Tibial nerve (tissue), 4 donors: ENCODE data around the gene KDM8. TPM values are rescaled to one million over a fixed set of nuclear protein-coding genes. Genes with fewer than 3 reads are reported as not detected.

Source experiments
- DNase-seq, 2 donors: peaks; one replicate each; pipeline ENCODE4 v3.0.0-alpha.2; 2019; ENCODE audit warnings: low spot score in 2 of 2
- H3K27ac ChIP-seq, 4 donors: fragments of 200-600 bp; sonication (generic) in 3 of 4; one replicate each; pipeline ENCODE4 v1.5.1; 2017 to 2019; ENCODE audit warnings: mild to moderate bottlenecking in 1 of 4
- H3K27me3 ChIP-seq, 2 donors: fragments of 200-600 bp; sonication (generic) in 1 of 2; one replicate each; pipeline versions ENCODE4 v1.5.1 to v1.6.0; 2017 to 2019
- H3K36me3 ChIP-seq, 3 donors: fragments of 200-600 bp; sonication (generic); one replicate each; pipeline ENCODE4 v1.5.1; 2018 to 2019
- H3K4me1 ChIP-seq, 4 donors: fragments of 200-600 bp; sonication (generic) in 3 of 4; one replicate each; pipeline ENCODE4 v1.5.1; 2017 to 2019
- H3K4me3 ChIP-seq, 4 donors: fragments of 200-600 bp; sonication (generic) in 3 of 4; one replicate each; pipeline ENCODE4 v1.5.1; 2017 to 2019; ENCODE audit warnings: mild to moderate bottlenecking in 1 of 4, moderate library complexity in 1 of 4
- H3K9me3 ChIP-seq, 4 donors: fragments of 200-600 bp; sonication (generic) in 3 of 4; one replicate each; pipeline ENCODE4 v1.5.1; 2017 to 2019
- EP300 ChIP-seq, 2 donors: sonication (generic); formaldehyde crosslinking; IDR thresholded peaks; one replicate each; pipeline ENCODE4 v1.6.1; 2017; ENCODE audit warnings: antibody characterized with exemption in 2 of 2, mild to moderate bottlenecking in 1 of 2
- POLR2A ChIP-seq, 2 donors: fragments of 450-650 bp; IDR thresholded peaks; one replicate each; pipeline ENCODE4 v1.6.1; 2017; ENCODE audit warnings: antibody characterized with exemption in 2 of 2, mild to moderate bottlenecking in 2 of 2, moderate library complexity in 2 of 2
- WGBS, 2 donors: methylation state at CpG; one replicate each; pipeline ENCODE4 v1.1.5; 2018; 5-methylcytosine and 5-hydroxymethylcytosine counted together
- total RNA-seq, 4 donors: library from RNA; depleted of rRNA; stranded (reverse); fragments of >200 nt; gene quantifications; one replicate each; pipeline ENCODE4 v1.1.0, GENCODE V29; 2016
- TF ChIP-seq, protein P1 (sequence below), 5 experiments: fragments of 200-600 bp in 3 of 5; fragments of 450-650 bp in 2 of 5; sonication (generic) in 3 of 5; IDR thresholded peaks; one replicate each; pipeline ENCODE4 v1.5.1; 2016 to 2019; ENCODE audit warnings: antibody characterized with exemption in 5 of 5, mild to moderate bottlenecking in 3 of 5, moderate library complexity in 2 of 5

The KDM8 gene
- total RNA-seq, 4 donors from 2014 or later, result 2.3 to 7.6 (median 4.8) TPM

DNA sequence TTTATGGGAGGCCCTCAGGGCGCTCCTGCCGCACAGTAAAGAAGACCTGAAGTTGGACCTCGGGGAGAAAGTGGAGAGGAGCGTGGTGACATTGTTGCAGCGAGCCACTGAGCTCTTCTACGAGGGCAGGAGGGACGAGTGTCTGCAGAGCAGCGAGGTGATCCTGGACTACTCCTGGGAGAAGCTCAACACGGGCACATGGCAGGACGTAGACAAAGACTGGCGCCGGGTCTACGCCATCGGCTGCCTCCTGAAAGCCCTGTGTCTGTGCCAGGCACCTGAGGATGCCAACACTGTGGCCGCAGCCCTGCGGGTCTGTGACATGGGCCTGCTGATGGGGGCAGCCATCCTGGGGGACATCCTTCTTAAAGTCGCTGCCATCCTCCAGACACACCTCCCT, 6.8 kb downstream of the KDM8 start:
- WGBS, 2 donors, result 88 to 92% methylated on average over 16 to 17 of the region's 17 CpGs
- no peaks in the 10 kb centered on the region for H3K27me3 ChIP-seq
- H3K27ac ChIP-seq, result no peak overlapping the region
- no peaks in the 10 kb centered on the region for H3K4me1 ChIP-seq
- TF ChIP-seq EP300 (IDR thresholded peaks at IDR 0.05) (no peak), POLR2A (IDR thresholded peaks at IDR 0.05) (no peak)
- TF ChIP-seq, protein P1, sequence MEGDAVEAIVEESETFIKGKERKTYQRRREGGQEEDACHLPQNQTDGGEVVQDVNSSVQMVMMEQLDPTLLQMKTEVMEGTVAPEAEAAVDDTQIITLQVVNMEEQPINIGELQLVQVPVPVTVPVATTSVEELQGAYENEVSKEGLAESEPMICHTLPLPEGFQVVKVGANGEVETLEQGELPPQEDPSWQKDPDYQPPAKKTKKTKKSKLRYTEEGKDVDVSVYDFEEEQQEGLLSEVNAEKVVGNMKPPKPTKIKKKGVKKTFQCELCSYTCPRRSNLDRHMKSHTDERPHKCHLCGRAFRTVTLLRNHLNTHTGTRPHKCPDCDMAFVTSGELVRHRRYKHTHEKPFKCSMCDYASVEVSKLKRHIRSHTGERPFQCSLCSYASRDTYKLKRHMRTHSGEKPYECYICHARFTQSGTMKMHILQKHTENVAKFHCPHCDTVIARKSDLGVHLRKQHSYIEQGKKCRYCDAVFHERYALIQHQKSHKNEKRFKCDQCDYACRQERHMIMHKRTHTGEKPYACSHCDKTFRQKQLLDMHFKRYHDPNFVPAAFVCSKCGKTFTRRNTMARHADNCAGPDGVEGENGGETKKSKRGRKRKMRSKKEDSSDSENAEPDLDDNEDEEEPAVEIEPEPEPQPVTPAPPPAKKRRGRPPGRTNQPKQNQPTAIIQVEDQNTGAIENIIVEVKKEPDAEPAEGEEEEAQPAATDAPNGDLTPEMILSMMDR (IDR thresholded peaks at IDR 0.05), result no peak
- peaks cover 0 to 51% (median 0%) of the 10 kb centered on the region in 3 donors for H3K36me3 ChIP-seq
- no peaks in the 10 kb centered on the region for H3K9me3 ChIP-seq
- no peak overlapping the region for H3K4me3 ChIP-seq
- DNase-seq, result no peak

DNA sequence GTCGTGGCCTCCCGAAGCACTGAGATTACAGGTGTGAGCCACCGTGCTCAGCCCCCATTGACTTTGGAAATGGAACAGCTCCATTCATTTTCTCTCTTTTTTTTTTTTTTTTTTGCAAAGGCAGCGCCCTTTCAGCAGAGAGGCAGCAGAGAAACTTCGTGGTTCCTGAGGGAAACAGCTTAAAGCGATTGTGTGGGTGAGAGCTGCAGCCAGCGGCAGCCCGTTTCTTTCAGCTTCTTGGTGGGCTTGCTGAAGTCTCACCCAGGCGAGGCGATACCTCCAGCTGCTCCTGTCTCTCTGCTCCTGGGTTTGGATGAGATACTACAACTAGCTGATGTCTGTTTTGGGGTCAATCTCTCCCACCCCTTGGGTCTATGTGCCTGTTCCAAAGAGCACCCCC, 7.7 kb downstream of the KDM8 start:
- Histone ChIP-seq H3K27ac (no peak overlapping the region), H3K36me3 (peaks cover 0 to 60% (median 0%) of the 10 kb centered on the region in 3 donors), H3K4me1 (no peaks in the 10 kb centered on the region), H3K27me3 (no peaks in the 10 kb centered on the region), H3K9me3 (no peaks in the 10 kb centered on the region), H3K4me3 (no peak overlapping the region)
- 79 to 89% methylated on average over 10 of the region's 10 CpGs for WGBS, 2 donors
- TF ChIP-seq POLR2A (IDR thresholded peaks at IDR 0.05), result no peak
- TF ChIP-seq, protein P1 (IDR thresholded peaks at IDR 0.05), result no peak
- no peak for DNase-seq

DNA sequence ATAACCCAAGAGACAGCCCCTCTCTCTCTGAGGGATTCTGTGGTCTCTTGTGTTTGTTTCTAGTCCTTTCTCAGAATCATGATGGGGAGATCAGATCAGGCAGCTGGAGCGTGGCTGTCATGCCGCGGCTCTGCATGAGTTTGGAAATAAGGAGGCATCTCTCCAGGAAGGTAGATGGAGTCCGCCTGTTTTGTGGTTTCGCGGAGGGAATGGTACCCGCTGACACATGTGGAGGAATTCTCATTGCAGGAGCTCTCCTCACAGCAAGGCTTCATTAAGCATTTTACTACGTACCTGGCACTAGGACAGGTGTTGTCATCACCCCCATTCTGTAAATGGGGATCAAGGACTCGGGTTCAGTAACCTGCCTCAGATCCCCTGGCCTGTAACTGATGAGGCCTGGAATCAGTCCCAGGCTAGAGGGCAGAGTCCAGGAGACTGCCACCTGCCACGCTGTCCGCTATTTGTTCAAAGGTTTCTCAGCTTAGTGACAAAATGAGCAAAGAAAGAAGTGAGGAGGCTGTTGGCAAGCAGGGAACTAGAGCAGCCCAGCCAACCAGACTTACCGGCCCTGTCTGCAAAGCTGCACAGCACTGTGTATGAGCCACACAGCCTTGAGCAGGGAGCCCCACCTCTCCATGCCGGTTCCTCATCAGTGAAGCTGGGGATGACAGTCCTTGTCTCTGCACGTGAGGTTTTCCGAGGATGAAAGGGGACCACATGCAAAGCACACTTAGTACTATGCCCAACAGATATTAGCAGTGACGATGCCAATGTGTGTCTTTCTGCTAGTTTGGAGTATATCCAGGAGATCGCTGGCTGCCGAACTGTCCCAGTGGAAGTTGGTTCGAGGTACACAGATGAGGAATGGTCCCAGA, 11.0 kb downstream of the KDM8 start:
- Histone ChIP-seq H3K9me3 (no peaks in the 10 kb centered on the region), H3K27me3 (no peaks in the 10 kb centered on the region), H3K27ac (no peak overlapping the region), H3K36me3 (peaks cover 0 to 83% (median 0%) of the 10 kb centered on the region in 3 donors), H3K4me3 (no peak overlapping the region), H3K4me1 (no peaks in the 10 kb centered on the region)
- no peak for DNase-seq
- TF ChIP-seq EP300 (IDR thresholded peaks at IDR 0.05) (no peak), POLR2A (IDR thresholded peaks at IDR 0.05) (no peak)
- TF ChIP-seq, protein P1 (IDR thresholded peaks at IDR 0.05), result no peak
- 89 to 93% methylated on average over 19 of the region's 19 CpGs for WGBS, 2 donors

DNA sequence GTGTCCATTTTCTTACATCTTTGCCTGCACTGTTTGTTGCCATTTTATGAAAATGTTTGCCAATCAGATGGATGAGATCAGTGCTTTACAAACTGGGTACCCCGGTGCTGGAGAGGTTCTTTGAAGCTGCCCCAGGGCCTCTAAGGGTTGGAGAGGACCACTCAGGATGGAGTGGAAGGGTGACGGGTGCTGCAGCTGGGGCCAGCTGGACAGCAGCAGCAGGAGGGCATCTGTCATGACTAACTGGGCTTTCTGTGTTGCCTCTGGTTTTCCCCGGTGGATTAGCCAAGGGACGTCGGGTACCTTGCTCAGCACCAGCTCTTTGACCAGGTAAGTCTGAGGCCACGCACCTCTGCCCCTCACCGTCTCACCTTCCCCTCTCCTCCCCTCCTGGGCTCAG, 12.3 kb downstream of the KDM8 start:
- TF ChIP-seq, protein P1 (IDR thresholded peaks at IDR 0.05), result no peak
- no peak for TF ChIP-seq EP300 (IDR thresholded peaks at IDR 0.05)
- TF ChIP-seq POLR2A (IDR thresholded peaks at IDR 0.05), result no peak
- Histone ChIP-seq H3K4me3 (no peak overlapping the region), H3K36me3 (peaks cover 0 to 82% (median 0%) of the 10 kb centered on the region in 3 donors), H3K9me3 (no peaks in the 10 kb centered on the region), H3K27me3 (no peaks in the 10 kb centered on the region), H3K27ac (no peak overlapping the region), H3K4me1 (no peaks in the 10 kb centered on the region)
- 94 to 96% methylated on average over 7 of the region's 7 CpGs for WGBS, 2 donors
- DNase-seq, result no peak

DNA sequence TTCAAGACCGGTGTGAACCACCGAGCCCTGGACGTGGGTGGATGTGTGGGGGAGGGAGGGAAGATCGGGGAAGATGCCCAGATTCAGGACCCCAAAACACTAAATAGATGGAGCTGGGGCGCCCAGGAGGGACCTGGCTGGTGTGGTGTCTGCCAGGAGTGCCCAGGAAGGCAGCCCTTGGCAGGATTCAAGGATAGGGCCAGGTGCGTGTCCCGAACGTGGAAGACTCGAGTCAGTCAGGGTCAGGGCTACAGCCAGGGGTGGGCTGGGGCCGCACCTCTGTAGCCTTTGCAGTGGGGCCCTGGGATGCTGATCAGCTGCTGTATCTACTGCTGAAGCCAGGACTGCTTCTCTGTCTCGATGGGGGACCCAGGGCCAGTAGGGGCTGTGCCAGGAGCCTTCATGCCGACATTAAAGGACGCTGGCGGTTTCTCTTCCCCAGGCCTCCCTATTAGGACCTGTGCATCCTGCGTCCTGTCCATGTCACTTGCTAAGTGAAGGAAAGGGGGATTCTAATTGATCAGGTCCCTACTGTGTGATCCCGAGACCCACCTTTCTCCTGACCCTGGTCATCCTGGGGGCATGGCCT, 13.1 kb downstream of the KDM8 start:
- 91 to 92% methylated on average over 15 to 16 of the region's 16 CpGs for WGBS, 2 donors
- no peak for DNase-seq
- Histone ChIP-seq H3K4me1 (no peaks in the 10 kb centered on the region), H3K27me3 (no peaks in the 10 kb centered on the region), H3K9me3 (no peaks in the 10 kb centered on the region), H3K27ac (no peak overlapping the region), H3K4me3 (no peak overlapping the region), H3K36me3 (peaks cover 0 to 84% (median 0%) of the 10 kb centered on the region in 3 donors)
- TF ChIP-seq POLR2A (IDR thresholded peaks at IDR 0.05) (no peak), EP300 (IDR thresholded peaks at IDR 0.05) (no peak)
- TF ChIP-seq, protein P1 (IDR thresholded peaks at IDR 0.05), result no peak
